Right atrium auricular region (tissue), 2 donors: ENCODE results near the gene CCNJL. TPM values are rescaled to one million over a fixed set of nuclear protein-coding genes. Genes with fewer than 3 reads are reported as not detected.

ENCODE experiments used
- DNase-seq: peaks from one replicate; pipeline ENCODE4 v3.0.0-alpha.2; 2019; ENCODE audit warnings: low spot score
- H3K27ac ChIP-seq, 2 donors: fragments of 200-600 bp; sonication (generic); 1 replicate in 1 of 2; 2 replicates in 1 of 2; pipeline ENCODE4 v1.5.1; 2016 to 2019
- H3K27me3 ChIP-seq, 2 donors: fragments of 200-600 bp; sonication (generic); one replicate each; pipeline versions ENCODE4 v1.5.1 to v1.6.0; 2017 to 2019
- H3K36me3 ChIP-seq: fragments of 200-600 bp; sonication (generic); one replicate; pipeline ENCODE4 v1.5.1; 2016
- H3K4me1 ChIP-seq, 2 donors: fragments of 200-600 bp; sonication (generic); one replicate each; pipeline versions ENCODE4 v1.5.1 to v1.6.0; 2017 to 2019
- H3K4me3 ChIP-seq, 2 donors: fragments of 200-600 bp; sonication (generic); 1 replicate in 1 of 2; 2 replicates in 1 of 2; pipeline ENCODE4 v1.5.1; 2017 to 2019; ENCODE audit warnings: mild to moderate bottlenecking in 1 of 2, moderate library complexity in 1 of 2
- H3K9me3 ChIP-seq, 2 donors: fragments of 200-600 bp; sonication (generic); one replicate each; pipeline ENCODE4 v1.5.1; 2019
- total RNA-seq, 2 donors: library from RNA; depleted of rRNA; stranded (reverse); fragments of >200 nt; gene quantifications; one replicate each; pipeline ENCODE4 v1.1.0, GENCODE V29; 2016
- TF ChIP-seq, protein P1 (sequence below), 2 donors: fragments of 200-600 bp; sonication (generic); IDR thresholded peaks; one replicate each; pipeline ENCODE4 v1.5.1; 2019; ENCODE audit warnings: antibody characterized with exemption in 2 of 2

The CCNJL gene
- total RNA-seq, 2 donors from 2014 or later = 2.7 to 5.5 TPM

DNA sequence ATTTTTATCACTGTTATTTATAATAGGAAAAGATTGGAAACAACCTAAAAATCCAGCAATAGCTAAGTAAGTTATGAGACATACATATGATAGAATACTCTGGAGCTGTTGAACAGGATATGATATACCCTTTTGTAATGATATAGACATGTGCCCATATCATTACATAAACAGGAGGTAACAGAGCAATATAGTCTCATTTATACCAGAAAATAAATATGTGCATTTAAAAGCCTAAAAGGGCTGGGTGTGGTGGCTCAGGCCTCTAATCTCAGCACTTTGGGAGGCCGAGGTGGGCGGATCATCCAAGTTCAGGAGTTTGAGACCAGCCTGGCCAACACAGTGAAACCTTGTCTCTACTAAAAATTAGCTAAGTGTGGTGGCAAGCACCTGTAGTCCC lies 85.4 kb downstream of the CCNJL start:
- H3K27me3 ChIP-seq = no peaks in the 10 kb centered on the region
- H3K9me3 ChIP-seq = no peaks in the 10 kb centered on the region
- H3K27ac ChIP-seq = no peak overlapping the region
- DNase-seq = no peak
- TF ChIP-seq, protein P1, sequence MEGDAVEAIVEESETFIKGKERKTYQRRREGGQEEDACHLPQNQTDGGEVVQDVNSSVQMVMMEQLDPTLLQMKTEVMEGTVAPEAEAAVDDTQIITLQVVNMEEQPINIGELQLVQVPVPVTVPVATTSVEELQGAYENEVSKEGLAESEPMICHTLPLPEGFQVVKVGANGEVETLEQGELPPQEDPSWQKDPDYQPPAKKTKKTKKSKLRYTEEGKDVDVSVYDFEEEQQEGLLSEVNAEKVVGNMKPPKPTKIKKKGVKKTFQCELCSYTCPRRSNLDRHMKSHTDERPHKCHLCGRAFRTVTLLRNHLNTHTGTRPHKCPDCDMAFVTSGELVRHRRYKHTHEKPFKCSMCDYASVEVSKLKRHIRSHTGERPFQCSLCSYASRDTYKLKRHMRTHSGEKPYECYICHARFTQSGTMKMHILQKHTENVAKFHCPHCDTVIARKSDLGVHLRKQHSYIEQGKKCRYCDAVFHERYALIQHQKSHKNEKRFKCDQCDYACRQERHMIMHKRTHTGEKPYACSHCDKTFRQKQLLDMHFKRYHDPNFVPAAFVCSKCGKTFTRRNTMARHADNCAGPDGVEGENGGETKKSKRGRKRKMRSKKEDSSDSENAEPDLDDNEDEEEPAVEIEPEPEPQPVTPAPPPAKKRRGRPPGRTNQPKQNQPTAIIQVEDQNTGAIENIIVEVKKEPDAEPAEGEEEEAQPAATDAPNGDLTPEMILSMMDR (IDR thresholded peaks at IDR 0.05) = no peak
- H3K4me3 ChIP-seq = no peak overlapping the region
- H3K36me3 ChIP-seq = no peaks in the 10 kb centered on the region
- H3K4me1 ChIP-seq = no peaks in the 10 kb centered on the region

DNA sequence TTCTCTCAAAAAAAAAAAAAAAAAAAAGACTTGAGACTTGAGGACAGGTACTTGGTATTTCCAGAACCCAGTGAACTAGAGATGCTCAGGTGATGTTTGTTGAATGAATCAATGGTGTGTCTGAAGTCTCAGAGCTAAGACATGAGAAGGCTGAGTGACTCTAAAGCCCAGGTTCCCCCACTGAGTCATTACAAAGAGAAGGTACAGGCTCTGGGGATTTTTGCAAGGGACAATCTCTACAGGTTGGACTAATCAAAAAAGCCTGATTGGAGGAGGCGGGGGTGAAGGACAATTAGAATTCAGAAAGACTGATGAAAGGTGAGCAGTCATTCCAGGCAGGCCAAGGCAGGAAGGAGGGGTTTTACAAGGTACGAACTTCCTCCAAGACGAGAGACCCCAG lies 91.3 kb downstream of the CCNJL start:
- Histone ChIP-seq H3K4me1 (no peaks in the 10 kb centered on the region), H3K4me3 (no peak overlapping the region), H3K27me3 (no peaks in the 10 kb centered on the region), H3K9me3 (no peaks in the 10 kb centered on the region), H3K27ac (no peak overlapping the region), H3K36me3 (no peaks in the 10 kb centered on the region)
- no peak for DNase-seq
- TF ChIP-seq, protein P1 (IDR thresholded peaks at IDR 0.05) = no peak

DNA sequence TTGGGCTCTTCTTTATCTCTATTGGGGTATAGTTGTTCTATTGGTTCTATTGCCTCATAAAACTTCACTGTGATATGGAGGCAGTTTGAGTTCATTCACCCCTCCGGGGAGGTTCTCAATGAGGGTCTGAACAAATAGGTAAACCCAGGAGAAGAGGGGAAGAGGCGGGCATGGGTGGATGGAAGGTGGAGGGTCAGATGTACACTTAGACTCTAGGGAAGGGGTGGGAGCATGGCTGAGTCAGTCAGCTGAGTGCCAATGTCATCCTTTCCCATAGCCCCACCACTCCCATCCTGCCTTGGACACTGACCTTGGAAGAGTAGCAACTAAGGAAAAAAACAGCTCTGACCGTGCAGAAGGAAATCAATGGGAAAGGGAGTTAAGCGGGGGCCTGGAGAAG lies 93.0 kb downstream of the CCNJL start:
- H3K27me3 ChIP-seq = no peaks in the 10 kb centered on the region
- no peaks in the 10 kb centered on the region for H3K36me3 ChIP-seq
- H3K4me1 ChIP-seq = no peaks in the 10 kb centered on the region
- H3K4me3 ChIP-seq = no peak overlapping the region
- DNase-seq = no peak
- TF ChIP-seq, protein P1 (IDR thresholded peaks at IDR 0.05) = no peak
- H3K27ac ChIP-seq = no peak overlapping the region
- H3K9me3 ChIP-seq = no peaks in the 10 kb centered on the region

DNA sequence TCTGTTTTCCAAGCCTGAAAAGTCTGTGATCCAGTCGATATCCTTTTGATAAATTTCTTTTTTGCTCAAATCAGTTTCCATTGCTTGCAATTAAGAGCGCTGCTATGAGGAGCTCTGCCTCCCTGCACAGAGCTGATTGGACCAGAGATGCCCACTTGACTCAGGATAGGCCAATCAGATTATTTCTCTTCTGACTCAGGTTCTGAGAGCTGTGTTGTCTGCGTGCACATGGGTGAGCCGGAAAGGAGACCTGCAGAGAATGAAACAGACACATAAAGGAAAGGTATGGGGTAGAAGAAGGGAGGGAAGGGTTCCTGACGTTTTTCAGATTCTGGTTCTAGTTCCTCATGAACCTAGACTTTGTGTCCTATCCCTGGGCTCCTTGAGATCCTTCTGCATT lies 98.8 kb downstream of the CCNJL start:
- no peak overlapping the region for H3K4me3 ChIP-seq
- no peaks in the 10 kb centered on the region for H3K36me3 ChIP-seq
- peaks cover 0 to 4% of the 10 kb centered on the region in 2 donors for H3K4me1 ChIP-seq
- no peaks in the 10 kb centered on the region for H3K27me3 ChIP-seq
- H3K27ac ChIP-seq = no peak overlapping the region
- no peaks in the 10 kb centered on the region for H3K9me3 ChIP-seq
- DNase-seq = no peak
- TF ChIP-seq, protein P1 (IDR thresholded peaks at IDR 0.05) = no peak

DNA sequence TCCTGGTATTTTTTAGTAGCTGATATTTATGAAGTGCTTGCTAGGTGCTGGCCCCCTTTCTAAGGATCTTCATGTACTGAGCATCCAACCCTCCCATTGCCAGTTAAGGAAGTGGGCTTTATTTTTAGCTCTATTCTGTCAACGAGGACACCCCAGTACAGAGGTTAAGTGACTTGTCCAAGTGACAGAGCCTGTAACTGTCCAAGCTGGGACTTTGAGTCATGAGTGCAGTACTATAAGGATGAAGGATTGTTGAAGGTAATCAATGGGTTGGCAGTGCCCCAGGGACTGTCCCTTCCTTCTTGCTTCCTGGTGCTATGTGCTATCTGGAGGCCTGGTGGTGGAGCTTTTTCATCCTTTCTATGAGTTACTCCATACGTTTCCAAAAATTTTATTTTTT lies 101.0 kb downstream of the CCNJL start:
- no peak for DNase-seq
- H3K4me3 ChIP-seq = no peak overlapping the region
- TF ChIP-seq, protein P1 (IDR thresholded peaks at IDR 0.05) = no peak
- no peaks in the 10 kb centered on the region for H3K36me3 ChIP-seq
- no peaks in the 10 kb centered on the region for H3K9me3 ChIP-seq
- H3K27ac ChIP-seq = peak overlapping the region in 1 of 2 donors; percentile 51
- H3K27me3 ChIP-seq = no peaks in the 10 kb centered on the region
- H3K4me1 ChIP-seq = peaks cover 0 to 4% of the 10 kb centered on the region in 2 donors

DNA sequence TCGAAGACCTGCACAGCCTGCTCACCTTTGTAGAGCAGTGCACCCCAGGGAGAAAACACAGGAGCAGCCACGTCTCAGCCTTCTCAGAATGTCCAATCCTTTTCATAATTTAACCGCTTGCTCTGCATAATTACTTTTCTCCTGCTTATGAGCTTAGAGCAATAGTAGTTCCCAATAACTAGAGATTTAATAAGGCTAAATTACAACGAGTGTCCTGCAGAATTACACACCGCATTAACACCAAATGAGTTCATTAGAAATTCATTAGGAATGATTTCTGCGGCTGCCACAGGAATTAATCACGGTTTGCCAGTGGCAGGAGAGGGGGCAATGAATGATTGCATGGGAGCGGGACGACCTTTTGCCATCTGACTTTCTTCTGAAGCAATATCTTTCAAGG lies 101.8 kb downstream of the CCNJL start:
- no peaks in the 10 kb centered on the region for H3K27me3 ChIP-seq
- TF ChIP-seq, protein P1 (IDR thresholded peaks at IDR 0.05) = no peak
- H3K9me3 ChIP-seq = no peaks in the 10 kb centered on the region
- no peak for DNase-seq
- H3K4me3 ChIP-seq = no peak overlapping the region
- no peak overlapping the region for H3K27ac ChIP-seq
- H3K36me3 ChIP-seq = no peaks in the 10 kb centered on the region
- H3K4me1 ChIP-seq = peaks cover 0 to 4% of the 10 kb centered on the region in 2 donors
